Breast epithelium (tissue), 4 donors: ENCODE data around the gene GOLGA8B. TPM values are rescaled to one million over a fixed set of nuclear protein-coding genes. Genes with fewer than 3 reads are reported as not detected.

ENCODE experiments used
- DNase-seq, 2 donors: peaks; one replicate each; pipeline ENCODE4 v3.0.0-alpha.2; 2019; ENCODE audit warnings: low spot score in 2 of 2
- H3K27ac ChIP-seq, 2 donors: fragments of 200-600 bp; sonication (generic) in 1 of 2; one replicate each; pipeline ENCODE4 v1.5.1; 2016 to 2019; ENCODE audit warnings: mild to moderate bottlenecking in 1 of 2
- H3K27me3 ChIP-seq, 2 donors: fragments of 200-600 bp; sonication (generic) in 1 of 2; one replicate each; pipeline versions ENCODE4 v1.5.1 to v1.6.0; 2017 to 2019; ENCODE audit warnings: control low read depth in 1 of 2, mild to moderate bottlenecking in 1 of 2
- H3K36me3 ChIP-seq: fragments of 200-600 bp; one replicate; pipeline ENCODE4 v1.5.1; 2019
- H3K4me1 ChIP-seq, 2 donors: fragments of 200-600 bp; sonication (generic); one replicate each; pipeline ENCODE4 v1.5.1; 2016 to 2019; ENCODE audit warnings: control low read depth in 1 of 2
- H3K4me3 ChIP-seq, 3 donors: fragments of 200-600 bp; sonication (generic); 1 replicate in 2 of 3; 2 replicates in 1 of 3; pipeline ENCODE4 v1.5.1; 2016 to 2019; ENCODE audit warnings: mild to moderate bottlenecking in 3 of 3, moderate library complexity in 2 of 3
- H3K9me3 ChIP-seq, 2 donors: fragments of 200-600 bp; sonication (generic) in 1 of 2; one replicate each; pipeline ENCODE4 v1.5.1; 2016 to 2019; ENCODE audit warnings: control low read depth in 1 of 2
- CTCF ChIP-seq, 3 donors: fragments of 450-650 bp; IDR thresholded peaks; one replicate each; pipeline ENCODE4 v1.5.1; 2016 to 2017; ENCODE audit warnings: antibody characterized with exemption in 3 of 3, mild to moderate bottlenecking in 3 of 3, moderate library complexity in 3 of 3
- POLR2A ChIP-seq: fragments of 450-650 bp; IDR thresholded peaks from one replicate; pipeline ENCODE4 v1.6.1; 2016; ENCODE audit warnings: antibody characterized with exemption, mild to moderate bottlenecking, moderate library complexity
- POLR2AphosphoS5 ChIP-seq, 3 donors: sonication (generic); formaldehyde crosslinking; IDR thresholded peaks; one replicate each; pipeline ENCODE4 v1.6.1; 2017; ENCODE audit warnings: antibody characterized with exemption in 3 of 3
- intact Hi-C: fragments of 100-400 bp; cut with DNase I; formaldehyde crosslinking; loops from one replicate; pipeline ENCODE4 v1.15.1; 2023; ENCODE audit warnings: low total_unique reads
- total RNA-seq, 3 donors: library from RNA; depleted of rRNA; stranded (reverse); fragments of >200 nt; gene quantifications; one replicate each; pipeline ENCODE4 v1.1.0, GENCODE V29; 2016

GOLGA8B gene
- total RNA-seq, 3 donors from 2014 or later, result 94.4 to 180 (median 131) TPM

GRCh38 chr15:34607832-34608231 is 24.4 kb upstream of the GOLGA8B start:
- Histone ChIP-seq H3K4me1 (no peaks in the 10 kb centered on the region), H3K27ac (no peak overlapping the region), H3K4me3 (no peak overlapping the region), H3K27me3 (peaks cover 0 to 3% of the 10 kb centered on the region in 2 donors), H3K36me3 (no peaks in the 10 kb centered on the region), H3K9me3 (no peaks in the 10 kb centered on the region)
- DNase-seq, result no peak
- intact Hi-C loops, result no loop called here
- TF ChIP-seq POLR2AphosphoS5 (IDR thresholded peaks at IDR 0.05), result no peak
- no peak for TF ChIP-seq POLR2A
- no peak for TF ChIP-seq CTCF (IDR thresholded peaks at IDR 0.05)

GRCh38 chr15:34606545-34606944 is 23.1 kb upstream of the GOLGA8B start:
- Histone ChIP-seq H3K27me3 (no peaks in the 10 kb centered on the region), H3K9me3 (no peaks in the 10 kb centered on the region), H3K27ac (no peak overlapping the region), H3K36me3 (no peaks in the 10 kb centered on the region), H3K4me1 (no peaks in the 10 kb centered on the region), H3K4me3 (no peak overlapping the region)
- intact Hi-C loops, result no loop called here
- TF ChIP-seq CTCF (IDR thresholded peaks at IDR 0.05) (no peak), POLR2AphosphoS5 (IDR thresholded peaks at IDR 0.05) (no peak)
- no peak for DNase-seq

GRCh38 chr15:34606131-34606530 is 22.7 kb upstream of the GOLGA8B start:
- DNase-seq, result no peak
- Histone ChIP-seq H3K9me3 (no peaks in the 10 kb centered on the region), H3K36me3 (no peaks in the 10 kb centered on the region), H3K4me3 (no peak overlapping the region), H3K4me1 (no peaks in the 10 kb centered on the region), H3K27me3 (no peaks in the 10 kb centered on the region), H3K27ac (no peak overlapping the region)
- TF ChIP-seq POLR2A, result no peak
- TF ChIP-seq POLR2AphosphoS5 (IDR thresholded peaks at IDR 0.05), result no peak
- TF ChIP-seq CTCF (IDR thresholded peaks at IDR 0.05), result no peak
- intact Hi-C loops, result no loop called here

DNA sequence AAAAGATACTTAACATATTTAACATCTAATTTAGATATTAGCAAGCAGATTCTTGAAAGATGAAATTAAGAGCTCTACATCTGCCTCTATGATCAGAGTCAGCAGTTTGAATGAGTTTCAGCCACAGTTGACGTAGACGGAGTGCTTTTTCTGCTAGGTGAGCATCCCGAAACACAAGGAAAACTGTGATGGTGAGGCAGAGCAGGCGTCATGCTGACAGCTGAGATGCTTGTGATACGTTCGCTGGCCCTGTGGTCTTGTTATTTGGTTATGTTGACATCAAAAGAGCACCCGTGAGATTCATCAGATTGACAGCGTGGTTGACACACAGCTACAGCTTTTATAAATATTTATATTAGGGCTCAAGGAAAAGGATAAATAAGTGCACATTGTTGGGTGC is 19.6 kb upstream of the GOLGA8B start:
- Histone ChIP-seq H3K27ac (no peak overlapping the region), H3K4me1 (no peaks in the 10 kb centered on the region), H3K27me3 (no peaks in the 10 kb centered on the region), H3K4me3 (no peak overlapping the region), H3K9me3 (no peaks in the 10 kb centered on the region), H3K36me3 (no peaks in the 10 kb centered on the region)
- intact Hi-C loops, result no loop called here
- no peak for DNase-seq
- TF ChIP-seq POLR2A, result no peak
- no peak for TF ChIP-seq CTCF (IDR thresholded peaks at IDR 0.05)
- no peak for TF ChIP-seq POLR2AphosphoS5 (IDR thresholded peaks at IDR 0.05)

- H3K36me3 ChIP-seq, result no peaks in the 10 kb centered on the region
- intact Hi-C loops, result no loop called here
- no peak for DNase-seq
- no peaks in the 10 kb centered on the region for H3K9me3 ChIP-seq
- TF ChIP-seq CTCF (IDR thresholded peaks at IDR 0.05) (no peak), POLR2A (no peak), POLR2AphosphoS5 (IDR thresholded peaks at IDR 0.05) (no peak)
- no peaks in the 10 kb centered on the region for H3K27me3 ChIP-seq
- no peak overlapping the region for H3K27ac ChIP-seq
- no peak overlapping the region for H3K4me3 ChIP-seq
- H3K4me1 ChIP-seq, result no peaks in the 10 kb centered on the region
Observed at GRCh38 chr15:34600923-34601322, 17.5 kb upstream of the GOLGA8B start.
